NCI-H1092 (cell line): Measurements from ENCODE around the gene KRTCAP3.

Experiments used
- DNase-seq: peaks from one replicate; lab custom pipeline; 2025; lab: John Stamatoyannopoulos, UW

The KRTCAP3 gene

GRCh38 chr2:27441226-27441926 lies 805 bp upstream of the KRTCAP3 start:
- no peak for DNase-seq

GRCh38 chr2:27442920-27443282 lies 720 bp downstream of the KRTCAP3 start:
- no peak for DNase-seq

GRCh38 chr2:27445155-27445554 lies 3.0 kb downstream of the KRTCAP3 start:
- DNase-seq = no peak

- DNase-seq = no peak
Observed at GRCh38 chr2:27445615-27446014, 3.4 kb downstream of the KRTCAP3 start.

GRCh38 chr2:27446057-27446456 lies 3.9 kb downstream of the KRTCAP3 start:
- DNase-seq = no peak

- DNase-seq = no peak
Observed at GRCh38 chr2:27448381-27448780, 6.2 kb downstream of the KRTCAP3 start.

GRCh38 chr2:27451095-27451494 lies 8.9 kb downstream of the KRTCAP3 start:
- DNase-seq = no peak

GRCh38 chr2:27453968-27454367 lies 11.8 kb downstream of the KRTCAP3 start:
- no peak for DNase-seq

GRCh38 chr2:27461118-27461517 lies 18.9 kb downstream of the KRTCAP3 start:
- DNase-seq = no peak

GRCh38 chr2:27464443-27464842 lies 22.3 kb downstream of the KRTCAP3 start:
- no peak for DNase-seq

GRCh38 chr2:27471961-27472360 lies 29.8 kb downstream of the KRTCAP3 start:
- no peak for DNase-seq

- DNase-seq = no peak
Observed at GRCh38 chr2:27485496-27485895, 43.3 kb downstream of the KRTCAP3 start.

GRCh38 chr2:27489118-27489497 lies 46.9 kb downstream of the KRTCAP3 start:
- no peak for DNase-seq

GRCh38 chr2:27489498-27490397 lies 47.6 kb downstream of the KRTCAP3 start, which contains the start of gene IFT172:
Gene IFT172 (minus strand): TSS chr2:27489743. CDS start chr2:27489653, 90 bp downstream.
- peak; percentile 97 for DNase-seq

GRCh38 chr2:27492557-27492956 lies 50.4 kb downstream of the KRTCAP3 start:
- DNase-seq = no peak

GRCh38 chr2:27493948-27494283 lies 51.7 kb downstream of the KRTCAP3 start:
- no peak for DNase-seq
